Measurements from ENCODE around the gene CCL27.

The CCL27 gene

DNA sequence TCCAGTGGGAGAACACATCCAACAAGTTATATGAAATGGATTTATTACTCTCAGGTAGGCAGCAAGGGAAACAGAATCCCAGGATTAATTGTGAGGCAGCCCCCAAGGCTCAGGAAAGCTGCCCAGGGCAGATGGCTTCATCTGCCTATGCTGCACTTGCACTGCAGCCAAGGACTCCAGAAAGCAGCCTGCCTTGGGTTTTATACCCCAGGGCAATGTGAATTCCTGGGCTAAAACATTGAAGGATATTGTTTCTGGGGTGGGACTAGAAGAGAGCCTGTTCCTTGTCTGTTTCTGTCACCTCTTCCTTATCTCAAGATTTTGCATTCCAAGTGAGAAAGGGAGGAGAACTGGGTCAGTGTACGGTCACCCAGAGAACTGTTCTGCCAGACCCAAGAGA is 8.8 kb upstream of the CCL27 start:
- in situ Hi-C loops (cut with MboI; ENCODE audit: low pct_unique_long_range_greater_than_20kb, low sequenced_read_pairs, unreplicated experiment) = no loop called here
- no peak for DNase-seq (ENCODE audit: low spot score)

GRCh38 chr9:34669809-34670562 is 7.5 kb upstream of the CCL27 start:
- in situ Hi-C loops (cut with MboI; ENCODE audit: low pct_unique_long_range_greater_than_20kb, low sequenced_read_pairs, unreplicated experiment) = no loop called here
- TF ChIP-seq CTCF (IDR thresholded peaks at IDR 0.05; ENCODE audit: extremely low read depth, insufficient read depth, missing control alignments) = no peak
- DNase-seq (ENCODE audit: low spot score) = no peak

More for the DNA sequence above, 8.8 kb upstream of the CCL27 start:
- no peak for TF ChIP-seq CTCF (IDR thresholded peaks at IDR 0.05; ENCODE audit: extremely low read depth, insufficient read depth, missing control alignments)

GRCh38 chr9:34665381-34666250 is 3.2 kb upstream of the CCL27 start:
- in situ Hi-C loops (cut with MboI; ENCODE audit: low pct_unique_long_range_greater_than_20kb, low sequenced_read_pairs, unreplicated experiment) = no loop called here
- peak; percentile 92 for DNase-seq (ENCODE audit: low spot score)
- TF ChIP-seq CTCF (IDR thresholded peaks at IDR 0.05; ENCODE audit: extremely low read depth, insufficient read depth, missing control alignments) = no peak

DNA sequence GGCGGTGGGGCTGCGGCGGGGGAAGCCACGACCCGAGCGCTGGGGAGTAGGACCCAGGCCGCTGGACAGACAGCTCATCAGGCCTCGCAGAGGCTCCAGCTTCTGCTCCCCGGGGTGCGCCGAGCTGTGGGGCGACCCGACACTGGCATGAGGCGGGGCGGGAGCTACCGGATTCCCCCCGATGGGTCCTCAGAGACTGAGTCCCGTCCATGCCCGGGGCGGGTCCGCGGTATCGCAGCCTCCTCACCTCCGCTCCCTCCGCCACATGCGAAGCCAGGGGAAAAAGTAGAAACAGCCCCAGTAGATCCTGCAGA is 2.6 kb upstream of the CCL27 start:
- TF ChIP-seq CTCF (IDR thresholded peaks at IDR 0.05; ENCODE audit: extremely low read depth, insufficient read depth, missing control alignments) = no peak

DNA sequence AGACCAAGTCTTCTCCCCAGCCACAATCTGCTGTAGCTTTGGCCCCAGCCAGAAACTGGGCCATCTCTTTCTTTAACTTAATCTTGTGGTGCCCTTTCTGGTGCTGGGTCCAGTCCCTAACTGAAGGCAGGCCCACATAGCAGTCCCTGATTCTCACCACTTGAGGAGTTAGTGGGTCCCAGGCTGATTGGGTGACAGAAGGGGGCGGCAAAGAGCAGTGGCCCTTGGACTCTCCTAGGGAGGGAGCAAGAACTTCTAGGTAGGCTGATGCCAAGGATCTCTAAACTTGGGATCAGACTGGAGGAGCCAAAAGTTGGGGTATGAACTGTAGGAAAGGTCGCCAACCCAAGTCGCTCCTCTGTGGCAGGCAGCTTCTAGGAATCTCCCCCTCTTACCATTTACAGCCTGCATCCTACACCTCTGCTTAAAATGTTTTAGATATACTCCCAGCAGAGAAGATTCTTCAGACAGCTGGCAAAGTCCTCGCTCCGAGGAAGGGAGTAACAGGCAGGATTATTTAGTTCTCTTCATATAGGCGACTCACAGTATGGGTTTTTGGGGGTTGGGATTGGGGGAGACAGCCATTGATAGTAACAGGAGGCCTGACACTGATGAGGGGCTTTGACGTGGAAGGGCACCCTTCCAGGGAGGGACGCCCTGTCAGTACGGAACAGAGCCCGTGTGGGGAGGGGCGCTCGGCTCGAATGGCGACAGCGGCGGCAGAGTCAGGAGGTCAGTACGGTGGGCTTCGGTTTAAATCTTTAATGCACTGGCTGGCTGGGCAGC is 2.0 kb upstream of the CCL27 start:
- in situ Hi-C loops (cut with MboI; ENCODE audit: low pct_unique_long_range_greater_than_20kb, low sequenced_read_pairs, unreplicated experiment) = no loop called here
- peak; percentile 73 for DNase-seq (ENCODE audit: low spot score)
- peak; percentile 78 for TF ChIP-seq CTCF (IDR thresholded peaks at IDR 0.05; ENCODE audit: extremely low read depth, insufficient read depth, missing control alignments)

More for the DNA sequence above, 2.6 kb upstream of the CCL27 start:
- in situ Hi-C loops (cut with MboI; ENCODE audit: low pct_unique_long_range_greater_than_20kb, low sequenced_read_pairs, unreplicated experiment) = no loop called here
- DNase-seq (ENCODE audit: low spot score) = no peak

- in situ Hi-C loops (cut with MboI; ENCODE audit: low pct_unique_long_range_greater_than_20kb, low sequenced_read_pairs, unreplicated experiment) = no loop called here
- no peak for TF ChIP-seq CTCF (IDR thresholded peaks at IDR 0.05; ENCODE audit: extremely low read depth, insufficient read depth, missing control alignments)
- no peak for DNase-seq (ENCODE audit: low spot score)
Observed at GRCh38 chr9:34663303-34663605, 797 bp upstream of the CCL27 start.
